Measurements from ENCODE around the gene FUCA2. TPM values are rescaled to one million over a fixed set of nuclear protein-coding genes. Genes with fewer than 3 reads are reported as not detected.
A peak's percentile ranks its signal among the peaks of the same experiment; 100 is the strongest.

The FUCA2 gene
- total and polyA plus RNA-seq, 11 donors = 18.0 to 68.6 (median 34.8) TPM

DNA sequence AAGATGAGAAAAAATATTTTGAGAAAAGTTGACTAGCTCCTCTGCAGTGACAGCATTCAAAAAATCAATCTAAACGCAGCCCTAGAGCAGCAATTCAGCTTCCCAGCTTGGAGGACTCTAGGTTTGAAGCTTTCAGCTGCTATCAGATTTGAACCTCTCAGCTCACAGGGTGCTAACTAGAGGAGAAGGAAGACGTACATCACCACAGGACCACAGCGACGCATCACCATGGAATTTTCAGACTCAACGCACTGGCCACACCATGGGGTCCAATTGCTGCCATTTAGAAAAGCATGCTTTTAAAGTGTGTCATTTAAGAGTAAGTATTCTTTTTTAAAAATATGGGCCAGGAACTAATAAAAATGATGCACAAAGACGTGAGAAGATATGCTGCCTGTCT lies 45.0 kb upstream of the FUCA2 start:
- Histone ChIP-seq H3K27me3 (no peaks in the 10 kb centered on the region), H3K4me1 (peaks cover 0 to 13% (median 6%) of the 10 kb centered on the region in 12 donors), H3K36me3 (peaks cover 0 to 7% (median 0%) of the 10 kb centered on the region in 9 donors), H3K4me3 (no peak overlapping the region), H3K9me3 (no peaks in the 10 kb centered on the region), H3K27ac (no peak overlapping the region)
- no peak for TF ChIP-seq POLR2A (IDR thresholded peaks at IDR 0.05)
- TF ChIP-seq, protein P1, sequence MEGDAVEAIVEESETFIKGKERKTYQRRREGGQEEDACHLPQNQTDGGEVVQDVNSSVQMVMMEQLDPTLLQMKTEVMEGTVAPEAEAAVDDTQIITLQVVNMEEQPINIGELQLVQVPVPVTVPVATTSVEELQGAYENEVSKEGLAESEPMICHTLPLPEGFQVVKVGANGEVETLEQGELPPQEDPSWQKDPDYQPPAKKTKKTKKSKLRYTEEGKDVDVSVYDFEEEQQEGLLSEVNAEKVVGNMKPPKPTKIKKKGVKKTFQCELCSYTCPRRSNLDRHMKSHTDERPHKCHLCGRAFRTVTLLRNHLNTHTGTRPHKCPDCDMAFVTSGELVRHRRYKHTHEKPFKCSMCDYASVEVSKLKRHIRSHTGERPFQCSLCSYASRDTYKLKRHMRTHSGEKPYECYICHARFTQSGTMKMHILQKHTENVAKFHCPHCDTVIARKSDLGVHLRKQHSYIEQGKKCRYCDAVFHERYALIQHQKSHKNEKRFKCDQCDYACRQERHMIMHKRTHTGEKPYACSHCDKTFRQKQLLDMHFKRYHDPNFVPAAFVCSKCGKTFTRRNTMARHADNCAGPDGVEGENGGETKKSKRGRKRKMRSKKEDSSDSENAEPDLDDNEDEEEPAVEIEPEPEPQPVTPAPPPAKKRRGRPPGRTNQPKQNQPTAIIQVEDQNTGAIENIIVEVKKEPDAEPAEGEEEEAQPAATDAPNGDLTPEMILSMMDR (IDR thresholded peaks at IDR 0.05) = no peak
- intact Hi-C loops (cut with DNase I) = no loop called here
- 91 to 93% (median 92%) methylated on average over 6 of the region's 6 CpGs for WGBS, 4 donors
- ATAC-seq (no peak), DNase-seq (no peak)

DNA sequence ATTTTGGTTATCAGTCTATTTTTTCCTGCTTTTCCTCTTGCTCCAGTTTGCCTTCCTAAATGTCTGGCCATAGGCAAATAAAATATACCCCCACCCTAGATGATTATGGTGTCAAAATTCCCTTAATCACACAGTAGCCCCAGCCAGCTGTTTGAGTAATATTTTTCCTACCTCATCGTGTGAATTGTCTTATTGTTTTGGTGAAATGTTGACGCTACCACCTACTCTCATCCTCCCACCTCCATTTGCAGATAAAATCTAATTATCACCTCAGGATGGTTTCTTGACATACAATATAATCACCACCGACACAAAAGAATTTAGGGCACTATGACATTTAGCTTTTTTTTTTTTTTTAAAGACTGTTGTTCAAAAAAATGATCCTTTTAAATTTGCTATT lies 44.1 kb upstream of the FUCA2 start:
- H3K4me3 ChIP-seq = no peak overlapping the region
- H3K27me3 ChIP-seq = no peaks in the 10 kb centered on the region
- TF ChIP-seq, protein P1 (IDR thresholded peaks at IDR 0.05) = no peak
- TF ChIP-seq POLR2A (IDR thresholded peaks at IDR 0.05) = no peak

DNA sequence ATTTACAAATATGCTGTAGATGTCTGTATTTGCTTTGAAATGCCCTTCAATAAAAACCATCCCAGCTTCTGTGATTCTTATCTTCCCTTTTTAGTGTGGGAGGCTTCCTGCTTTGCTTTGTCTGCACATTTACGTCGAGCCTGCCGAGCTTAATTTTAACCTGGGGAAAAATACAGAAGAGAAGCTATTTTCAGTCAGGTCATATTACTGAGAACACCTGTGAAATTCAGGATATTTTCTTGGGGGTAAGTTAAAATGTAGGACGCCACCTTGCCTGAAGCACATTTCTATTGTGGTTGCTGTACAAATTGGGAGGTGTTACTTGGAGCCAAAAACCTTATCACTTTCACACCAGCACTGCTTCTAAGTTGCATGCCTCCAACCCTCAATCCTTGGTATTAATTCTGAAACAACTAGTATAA lies 43.6 kb upstream of the FUCA2 start:
- DNase-seq = no peak
- H3K4me1 ChIP-seq = peaks cover 0 to 13% (median 6%) of the 10 kb centered on the region in 12 donors
- H3K27ac ChIP-seq = no peak overlapping the region
- intact Hi-C loops (cut with DNase I) = no loop called here
- no peak for TF ChIP-seq POLR2A (IDR thresholded peaks at IDR 0.05)
- TF ChIP-seq, protein P1 (IDR thresholded peaks at IDR 0.05) = no peak
- H3K36me3 ChIP-seq = peaks cover 0 to 7% (median 0%) of the 10 kb centered on the region in 9 donors
- 17 to 23% (median 21%) methylated on average over 4 of the region's 4 CpGs for WGBS, 4 donors
- H3K9me3 ChIP-seq = no peaks in the 10 kb centered on the region
- ATAC-seq = peak in 1 of 4 donors; percentile 32
- H3K4me3 ChIP-seq = no peak overlapping the region
- H3K27me3 ChIP-seq = no peaks in the 10 kb centered on the region

More for the DNA sequence above, 44.1 kb upstream of the FUCA2 start:
- no peak overlapping the region for H3K27ac ChIP-seq
- intact Hi-C loops (cut with DNase I) = no loop called here
- H3K9me3 ChIP-seq = no peaks in the 10 kb centered on the region
- ATAC-seq = no peak
- WGBS, 4 donors = 46 to 63% (median 54%) methylated on average over 3 of the region's 3 CpGs
- peaks cover 0 to 13% (median 6%) of the 10 kb centered on the region in 12 donors for H3K4me1 ChIP-seq
- peaks cover 0 to 7% (median 0%) of the 10 kb centered on the region in 9 donors for H3K36me3 ChIP-seq
- no peak for DNase-seq

DNA sequence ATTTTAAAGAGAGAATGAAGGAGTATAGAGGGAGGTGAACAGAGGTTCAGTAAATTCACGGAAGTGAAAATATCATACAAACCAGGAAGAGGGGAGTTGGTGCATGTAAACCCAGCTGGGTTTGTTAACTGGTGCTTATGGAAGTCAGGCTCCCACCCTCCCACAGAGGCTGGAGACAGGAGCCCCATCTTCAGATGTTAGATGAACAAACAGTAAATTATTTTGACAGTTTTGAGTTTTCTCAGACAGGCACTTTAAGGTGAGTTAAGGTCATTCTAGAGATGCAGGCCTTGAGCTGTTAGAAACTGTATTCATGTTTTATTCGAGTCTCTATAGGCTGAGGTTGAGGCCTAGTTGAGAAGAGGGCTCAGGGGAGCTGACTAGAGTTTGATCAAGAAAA lies 41.8 kb upstream of the FUCA2 start:
- Histone ChIP-seq H3K4me1 (peaks cover 0 to 13% (median 6%) of the 10 kb centered on the region in 12 donors), H3K9me3 (no peaks in the 10 kb centered on the region), H3K27me3 (no peaks in the 10 kb centered on the region), H3K4me3 (no peak overlapping the region), H3K27ac (no peak overlapping the region), H3K36me3 (peaks cover 0 to 7% (median 0%) of the 10 kb centered on the region in 9 donors)
- 88 to 94% (median 93%) methylated on average over 2 of the region's 2 CpGs for WGBS, 4 donors
- no peak for TF ChIP-seq POLR2A (IDR thresholded peaks at IDR 0.05)
- TF ChIP-seq, protein P1 (IDR thresholded peaks at IDR 0.05) = no peak
- intact Hi-C loops (cut with DNase I) = no loop called here
- no peak for ATAC-seq
- DNase-seq = no peak
